ENCODE data around the gene PPFIBP2.
"Not testable (repeated sequence)": the region's sequence is repeated elsewhere in the genome, so short reads cannot be mapped to it uniquely, and the experiment has no call there.

The PPFIBP2 gene

DNA sequence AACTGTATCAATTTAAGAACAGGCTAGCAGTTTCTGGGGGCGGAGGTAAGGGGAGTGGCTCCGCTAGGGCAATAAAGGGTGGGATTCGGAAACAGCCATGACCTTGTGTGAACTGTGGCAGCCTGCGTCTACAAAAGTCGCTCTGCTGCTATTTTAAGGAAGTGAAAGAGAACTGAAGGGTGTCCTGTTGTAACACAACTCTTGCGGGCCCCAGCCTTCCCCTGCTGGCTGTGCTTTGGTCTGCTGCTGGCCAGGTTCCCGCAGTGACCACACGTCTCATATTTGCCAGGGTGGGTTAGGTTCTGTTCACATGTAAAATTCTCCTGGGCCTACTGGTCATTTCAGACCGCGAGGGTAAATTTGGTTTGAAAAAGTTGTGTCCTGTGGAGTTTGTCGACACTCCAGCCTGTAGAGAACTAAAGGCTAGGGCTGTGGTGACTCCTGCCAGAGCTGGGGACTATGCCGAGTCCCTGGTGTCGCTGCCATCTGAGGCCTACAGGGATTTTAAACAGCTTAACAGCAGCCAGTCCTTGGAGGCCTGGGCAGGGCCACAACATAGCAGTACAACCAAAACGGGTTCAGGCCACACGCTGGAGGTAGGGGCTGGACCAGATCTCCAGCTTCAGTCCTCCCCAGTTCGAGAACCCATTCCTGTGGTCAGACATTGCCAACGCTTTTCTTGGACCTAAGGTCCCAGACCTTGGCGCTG, 1.1 kb upstream of the PPFIBP2 start:
- Histone ChIP-seq H3K4me3 (ENCODE audit: low read length) (peak overlapping the region; percentile 86; the same call in 1 of the 2 replicates), H3K27ac (ENCODE audit: low read length) (no peak overlapping the region), H3K4me1 (ENCODE audit: control insufficient read depth, insufficient read depth, low read length) (peaks cover 3% of the 10 kb centered on the region), H3K27me3 (ENCODE audit: control insufficient read depth, insufficient read depth, low read length) (peaks cover 5% of the 10 kb centered on the region; the same call in 1 of the 2 replicates), H3K36me3 (ENCODE audit: control insufficient read depth, insufficient read depth, low read length) (no peaks in the 10 kb centered on the region), H3K9me3 (ENCODE audit: control insufficient read depth, insufficient read depth, low read length) (no peaks in the 10 kb centered on the region)
- no peak for DNase-seq (ENCODE audit: low read depth, low spot score)
- no CpG with 5 or more reads among the region's 18 CpGs for WGBS (ENCODE audit: insufficient coverage, insufficient read length)

- Histone ChIP-seq H3K4me3 (ENCODE audit: low read length) (peak overlapping the region; percentile 86; the same call in 1 of the 2 replicates), H3K27me3 (ENCODE audit: control insufficient read depth, insufficient read depth, low read length) (peaks cover 5% of the 10 kb centered on the region; the same call in 1 of the 2 replicates), H3K9me3 (ENCODE audit: control insufficient read depth, insufficient read depth, low read length) (no peaks in the 10 kb centered on the region), H3K4me1 (ENCODE audit: control insufficient read depth, insufficient read depth, low read length) (peaks cover 3% of the 10 kb centered on the region), H3K36me3 (ENCODE audit: control insufficient read depth, insufficient read depth, low read length) (no peaks in the 10 kb centered on the region), H3K27ac (ENCODE audit: low read length) (no peak overlapping the region)
- WGBS (ENCODE audit: insufficient coverage, insufficient read length), result no CpG with 5 or more reads among the region's 31 CpGs
- DNase-seq (ENCODE audit: low read depth, low spot score), result no peak
Observed at GRCh38 chr11:7514099-7514591, 346 bp downstream of the PPFIBP2 start.

DNA sequence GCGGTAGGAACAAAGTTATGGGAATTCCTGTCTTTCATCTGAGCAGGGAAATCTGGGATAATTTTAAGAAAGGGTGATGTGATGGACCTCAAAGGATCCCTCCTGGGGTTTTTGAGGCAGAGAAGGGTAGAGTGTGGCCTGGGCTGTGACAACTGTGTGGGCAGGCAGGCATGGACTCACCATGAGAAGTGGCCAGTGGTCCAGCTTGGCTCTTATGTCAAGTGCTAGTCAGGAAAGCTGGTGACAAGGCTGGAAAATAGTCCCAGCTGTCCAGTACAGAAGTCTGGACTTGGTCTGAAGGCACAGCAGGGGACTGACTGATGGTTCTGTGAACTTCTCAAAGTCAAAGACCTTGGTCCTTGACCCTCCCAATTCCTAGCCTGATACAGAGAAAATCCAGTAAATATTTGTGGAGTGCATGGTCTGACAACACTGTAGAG, 1.7 kb downstream of the PPFIBP2 start:
- Histone ChIP-seq H3K4me3 (ENCODE audit: low read length) (no peak overlapping the region), H3K9me3 (ENCODE audit: control insufficient read depth, insufficient read depth, low read length) (no peaks in the 10 kb centered on the region), H3K27me3 (ENCODE audit: control insufficient read depth, insufficient read depth, low read length) (peaks cover 5% of the 10 kb centered on the region; the same call in 1 of the 2 replicates), H3K36me3 (ENCODE audit: control insufficient read depth, insufficient read depth, low read length) (no peaks in the 10 kb centered on the region), H3K4me1 (ENCODE audit: control insufficient read depth, insufficient read depth, low read length) (peaks cover 3% of the 10 kb centered on the region), H3K27ac (ENCODE audit: low read length) (no peak overlapping the region)
- no peak for DNase-seq (ENCODE audit: low read depth, low spot score)
- no CpG with 5 or more reads among the region's 1 CpG for WGBS (ENCODE audit: insufficient coverage, insufficient read length)

- no CpG with 5 or more reads among the region's 12 CpGs for WGBS (ENCODE audit: insufficient coverage, insufficient read length)
- Histone ChIP-seq H3K4me3 (ENCODE audit: low read length) (no peak overlapping the region), H3K4me1 (ENCODE audit: control insufficient read depth, insufficient read depth, low read length) (peaks cover 3% of the 10 kb centered on the region), H3K27me3 (ENCODE audit: control insufficient read depth, insufficient read depth, low read length) (peaks cover 5% of the 10 kb centered on the region; the same call in 1 of the 2 replicates), H3K9me3 (ENCODE audit: control insufficient read depth, insufficient read depth, low read length) (no peaks in the 10 kb centered on the region), H3K36me3 (ENCODE audit: control insufficient read depth, insufficient read depth, low read length) (no peaks in the 10 kb centered on the region), H3K27ac (ENCODE audit: low read length) (no peak overlapping the region)
- DNase-seq (ENCODE audit: low read depth, low spot score), result no peak
Observed at GRCh38 chr11:7516475-7516874, 2.7 kb downstream of the PPFIBP2 start.

DNA sequence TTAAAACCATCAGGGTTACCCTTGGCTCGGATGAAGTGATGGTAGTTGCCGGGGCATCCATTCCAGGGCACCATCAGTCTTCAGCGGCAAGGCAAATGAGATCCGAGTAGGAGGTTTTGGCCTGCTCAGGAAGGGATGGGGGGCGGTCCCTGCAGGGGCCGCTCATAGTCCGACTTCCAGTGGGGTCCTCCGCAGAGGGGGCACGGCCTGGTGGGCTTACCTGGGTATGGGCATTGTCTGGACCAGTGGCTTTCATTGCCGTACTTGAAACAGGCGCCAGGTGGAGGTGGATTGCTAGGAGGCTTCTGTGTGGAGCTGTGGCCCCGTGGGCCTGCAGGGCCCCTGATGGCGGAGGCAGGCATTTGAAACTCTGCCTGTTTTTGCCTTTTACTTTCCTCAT, 3.9 kb downstream of the PPFIBP2 start:
- H3K27ac ChIP-seq (ENCODE audit: low read length); H3K4me1 ChIP-seq (ENCODE audit: control insufficient read depth, insufficient read depth, low read length); H3K9me3 ChIP-seq (ENCODE audit: control insufficient read depth, insufficient read depth, low read length); H3K27me3 ChIP-seq (ENCODE audit: control insufficient read depth, insufficient read depth, low read length); H3K4me3 ChIP-seq (ENCODE audit: low read length); H3K36me3 ChIP-seq (ENCODE audit: control insufficient read depth, insufficient read depth, low read length); DNase-seq (ENCODE audit: low read depth, low spot score): not testable (repeated sequence)
- WGBS (ENCODE audit: insufficient coverage, insufficient read length), result no CpG with 5 or more reads among the region's 13 CpGs

- no peak for DNase-seq (ENCODE audit: low read depth, low spot score)
- H3K36me3 ChIP-seq (ENCODE audit: control insufficient read depth, insufficient read depth, low read length), result no peaks in the 10 kb centered on the region
- H3K4me1 ChIP-seq (ENCODE audit: control insufficient read depth, insufficient read depth, low read length), result no peaks in the 10 kb centered on the region
- H3K9me3 ChIP-seq (ENCODE audit: control insufficient read depth, insufficient read depth, low read length), result no peaks in the 10 kb centered on the region
- no peak overlapping the region for H3K4me3 ChIP-seq (ENCODE audit: low read length)
- H3K27ac ChIP-seq (ENCODE audit: low read length), result no peak overlapping the region
- WGBS (ENCODE audit: insufficient coverage, insufficient read length), result 100% methylated on average over 6 of the region's 23 CpGs
- peaks cover 5% of the 10 kb centered on the region; the same call in 1 of the 2 replicates for H3K27me3 ChIP-seq (ENCODE audit: control insufficient read depth, insufficient read depth, low read length)
Observed at GRCh38 chr11:7518811-7519562, 5.2 kb downstream of the PPFIBP2 start.

DNA sequence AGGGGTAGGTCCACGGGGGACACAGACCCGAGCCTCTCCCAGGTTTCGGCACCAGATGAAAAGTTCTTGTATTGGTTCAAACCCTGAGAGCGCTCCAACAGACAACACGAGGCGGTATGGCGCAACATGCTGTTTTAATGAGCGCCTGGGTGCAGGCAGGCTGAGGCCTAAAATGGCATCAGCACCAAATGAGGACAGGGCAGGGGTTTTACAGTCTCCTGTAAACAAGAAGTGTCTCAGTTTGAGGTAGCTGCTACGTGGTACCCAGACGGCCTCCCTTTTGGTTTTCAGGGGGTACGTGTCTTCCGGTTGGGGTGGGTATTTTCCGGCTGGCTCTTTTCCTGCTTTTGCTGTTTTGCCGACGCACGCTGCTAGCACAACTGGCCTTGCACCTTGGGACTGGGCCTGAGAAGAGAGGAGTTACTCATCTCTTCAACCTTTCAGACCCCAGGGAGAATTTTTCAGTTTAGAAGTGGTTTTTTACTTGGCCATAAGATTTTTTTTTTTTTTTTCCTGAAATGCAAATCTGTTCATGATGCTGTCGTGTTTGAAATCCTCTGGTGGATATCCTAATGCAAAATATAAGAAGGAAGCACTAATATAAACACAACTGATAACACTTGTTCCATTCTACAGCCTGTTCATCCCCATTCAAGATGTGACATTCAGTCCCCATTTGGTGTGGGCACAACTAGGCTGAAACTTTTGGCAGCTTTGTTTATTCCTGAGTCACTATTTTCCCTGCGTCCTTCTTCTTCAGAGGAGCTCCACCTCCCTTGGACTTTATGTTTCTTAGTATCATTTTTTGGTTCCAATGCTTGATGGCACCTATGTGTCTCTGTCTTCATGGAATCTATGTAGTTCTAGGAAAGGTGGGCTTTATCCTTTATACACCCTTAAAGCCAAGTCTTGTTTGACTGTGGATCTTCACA, 6.5 kb downstream of the PPFIBP2 start:
- no peak for DNase-seq (ENCODE audit: low read depth, low spot score)
- no peak overlapping the region for H3K27ac ChIP-seq (ENCODE audit: low read length)

GRCh38 chr11:7520981-7521487, 7.2 kb downstream of the PPFIBP2 start:
- Histone ChIP-seq H3K27me3 (ENCODE audit: control insufficient read depth, insufficient read depth, low read length) (no peaks in the 10 kb centered on the region), H3K9me3 (ENCODE audit: control insufficient read depth, insufficient read depth, low read length) (no peaks in the 10 kb centered on the region), H3K4me3 (ENCODE audit: low read length) (no peak overlapping the region), H3K27ac (ENCODE audit: low read length) (no peak overlapping the region), H3K36me3 (ENCODE audit: control insufficient read depth, insufficient read depth, low read length) (no peaks in the 10 kb centered on the region), H3K4me1 (ENCODE audit: control insufficient read depth, insufficient read depth, low read length) (no peaks in the 10 kb centered on the region)
- WGBS (ENCODE audit: insufficient coverage, insufficient read length), result no CpG with 5 or more reads among the region's 2 CpGs
- DNase-seq (ENCODE audit: low read depth, low spot score), result no peak

More for the DNA sequence above, 6.5 kb downstream of the PPFIBP2 start:
- no peak overlapping the region for H3K4me3 ChIP-seq (ENCODE audit: low read length)
- no peaks in the 10 kb centered on the region for H3K36me3 ChIP-seq (ENCODE audit: control insufficient read depth, insufficient read depth, low read length)
- no peaks in the 10 kb centered on the region for H3K4me1 ChIP-seq (ENCODE audit: control insufficient read depth, insufficient read depth, low read length)
- H3K9me3 ChIP-seq (ENCODE audit: control insufficient read depth, insufficient read depth, low read length), result no peaks in the 10 kb centered on the region
- WGBS (ENCODE audit: insufficient coverage, insufficient read length), result no CpG with 5 or more reads among the region's 18 CpGs
- H3K27me3 ChIP-seq (ENCODE audit: control insufficient read depth, insufficient read depth, low read length), result peaks cover 2% of the 10 kb centered on the region; the same call in 1 of the 2 replicates

GRCh38 chr11:7522121-7522520, 8.3 kb downstream of the PPFIBP2 start:
- no CpG with 5 or more reads among the region's 4 CpGs for WGBS (ENCODE audit: insufficient coverage, insufficient read length)
- Histone ChIP-seq H3K36me3 (ENCODE audit: control insufficient read depth, insufficient read depth, low read length) (no peaks in the 10 kb centered on the region), H3K27me3 (ENCODE audit: control insufficient read depth, insufficient read depth, low read length) (no peaks in the 10 kb centered on the region), H3K27ac (ENCODE audit: low read length) (no peak overlapping the region), H3K4me1 (ENCODE audit: control insufficient read depth, insufficient read depth, low read length) (no peaks in the 10 kb centered on the region), H3K9me3 (ENCODE audit: control insufficient read depth, insufficient read depth, low read length) (no peaks in the 10 kb centered on the region), H3K4me3 (ENCODE audit: low read length) (no peak overlapping the region)
- no peak for DNase-seq (ENCODE audit: low read depth, low spot score)

GRCh38 chr11:7522546-7522945, 8.7 kb downstream of the PPFIBP2 start:
- no peaks in the 10 kb centered on the region for H3K27me3 ChIP-seq (ENCODE audit: control insufficient read depth, insufficient read depth, low read length)
- no peaks in the 10 kb centered on the region for H3K9me3 ChIP-seq (ENCODE audit: control insufficient read depth, insufficient read depth, low read length)
- no CpG with 5 or more reads among the region's 4 CpGs for WGBS (ENCODE audit: insufficient coverage, insufficient read length)
- H3K36me3 ChIP-seq (ENCODE audit: control insufficient read depth, insufficient read depth, low read length), result no peaks in the 10 kb centered on the region
- DNase-seq (ENCODE audit: low read depth, low spot score), result no peak
- no peaks in the 10 kb centered on the region for H3K4me1 ChIP-seq (ENCODE audit: control insufficient read depth, insufficient read depth, low read length)
- H3K27ac ChIP-seq (ENCODE audit: low read length), result no peak overlapping the region
- H3K4me3 ChIP-seq (ENCODE audit: low read length), result no peak overlapping the region
